Skeletal muscle satellite cell (primary cell): ENCODE results near the gene MOGAT1.

ENCODE experiments used
- H3K27me3 ChIP-seq: 2 replicates; pipeline ENCODE4 v1.7.0; 2013; ENCODE audit warnings: low read length; ENCODE audit not compliant: control insufficient read depth, insufficient read depth
- H3K36me3 ChIP-seq: 2 replicates; pipeline ENCODE4 v1.7.0; 2013; ENCODE audit warnings: mild to moderate bottlenecking, control low read depth, low read length; ENCODE audit not compliant: insufficient read depth
- H3K4me1 ChIP-seq: 2 replicates; pipeline ENCODE4 v1.7.0; 2013; ENCODE audit warnings: low read length; ENCODE audit not compliant: control insufficient read depth, insufficient read depth
- H3K4me2 ChIP-seq: 2 replicates; pipeline ENCODE4 v1.7.0; 2013; ENCODE audit warnings: mild to moderate bottlenecking, low read length
- H3K4me3 ChIP-seq: 2 replicates; pipeline ENCODE4 v1.7.0; 2013; ENCODE audit warnings: low read length
- H3K9ac ChIP-seq: 2 replicates; pipeline ENCODE4 v1.7.0; 2013; ENCODE audit warnings: mild to moderate bottlenecking, low read depth, low read length, moderate library complexity
- H3K9me3 ChIP-seq: replicated peaks from 2 replicates; pipeline ENCODE4 v1.7.0; 2013; ENCODE audit warnings: mild to moderate bottlenecking, control low read depth, low read length

Gene MOGAT1

GRCh38 chr2:222651718-222652418 lies 19.6 kb upstream of the MOGAT1 start:
- Histone ChIP-seq H3K4me2 (no peak overlapping the region), H3K36me3 (peaks cover 15% of the 10 kb centered on the region), H3K4me1 (peaks cover 8% of the 10 kb centered on the region), H3K27me3 (no peaks in the 10 kb centered on the region), H3K4me3 (no peak overlapping the region), H3K9ac (no peak overlapping the region), H3K9me3 (no peaks in the 10 kb centered on the region)

- Histone ChIP-seq H3K9me3 (no peaks in the 10 kb centered on the region), H3K4me3 (no peak overlapping the region), H3K9ac (no peak overlapping the region), H3K36me3 (peaks cover 9% of the 10 kb centered on the region), H3K4me1 (peaks cover 13% of the 10 kb centered on the region), H3K4me2 (no peak overlapping the region), H3K27me3 (no peaks in the 10 kb centered on the region)
Measured at GRCh38 chr2:222652491-222653255, 18.8 kb upstream of the MOGAT1 start.

- no peak overlapping the region for H3K4me3 ChIP-seq
- H3K36me3 ChIP-seq = peaks cover 3% of the 10 kb centered on the region
- no peaks in the 10 kb centered on the region for H3K27me3 ChIP-seq
- H3K4me1 ChIP-seq = peaks cover 13% of the 10 kb centered on the region
- H3K4me2 ChIP-seq = no peak overlapping the region
- H3K9me3 ChIP-seq = no peaks in the 10 kb centered on the region
- no peak overlapping the region for H3K9ac ChIP-seq
Measured at GRCh38 chr2:222653280-222653679, 18.2 kb upstream of the MOGAT1 start.

- no peaks in the 10 kb centered on the region for H3K27me3 ChIP-seq
- no peaks in the 10 kb centered on the region for H3K9me3 ChIP-seq
- peak within 1 kb of the TSS; percentile 94 for H3K9ac ChIP-seq
- peaks cover 13% of the 10 kb centered on the region for H3K4me1 ChIP-seq
- no peaks in the 10 kb centered on the region for H3K36me3 ChIP-seq
- H3K4me2 ChIP-seq = peak within 1 kb of the TSS; percentile 83
- H3K4me3 ChIP-seq = peak within 1 kb of the TSS; percentile 89
Measured at GRCh38 chr2:222655787-222656525, 15.5 kb upstream of the MOGAT1 start, which contains the start of gene FARSB. Gene FARSB (minus strand): TSS chr2:222656092. CDS start chr2:222656073, 19 bp downstream.

GRCh38 chr2:222656526-222657446 lies 14.7 kb upstream of the MOGAT1 start:
- Histone ChIP-seq H3K4me3 (peak overlapping the region; percentile 89), H3K9ac (peak overlapping the region; percentile 94), H3K9me3 (no peaks in the 10 kb centered on the region), H3K36me3 (no peaks in the 10 kb centered on the region), H3K4me1 (peaks cover 13% of the 10 kb centered on the region), H3K4me2 (peak overlapping the region; percentile 83), H3K27me3 (no peaks in the 10 kb centered on the region)

GRCh38 chr2:222663479-222663878 lies 8.0 kb upstream of the MOGAT1 start:
- Histone ChIP-seq H3K4me3 (no peak overlapping the region), H3K4me1 (no peaks in the 10 kb centered on the region), H3K27me3 (no peaks in the 10 kb centered on the region), H3K9ac (no peak overlapping the region), H3K36me3 (no peaks in the 10 kb centered on the region), H3K4me2 (no peak overlapping the region), H3K9me3 (no peaks in the 10 kb centered on the region)

GRCh38 chr2:222668494-222669154 lies 2.8 kb upstream of the MOGAT1 start:
- Histone ChIP-seq H3K9ac (no peak overlapping the region), H3K27me3 (peaks cover 16% of the 10 kb centered on the region), H3K36me3 (no peaks in the 10 kb centered on the region), H3K4me1 (peaks cover 6% of the 10 kb centered on the region), H3K4me3 (no peak overlapping the region), H3K9me3 (no peaks in the 10 kb centered on the region), H3K4me2 (no peak overlapping the region)

GRCh38 chr2:222669353-222669752 lies 2.1 kb upstream of the MOGAT1 start:
- H3K9me3 ChIP-seq = no peaks in the 10 kb centered on the region
- no peak overlapping the region for H3K4me2 ChIP-seq
- no peak overlapping the region for H3K4me3 ChIP-seq
- H3K36me3 ChIP-seq = no peaks in the 10 kb centered on the region
- H3K9ac ChIP-seq = no peak overlapping the region
- H3K27me3 ChIP-seq = peaks cover 17% of the 10 kb centered on the region
- H3K4me1 ChIP-seq = peaks cover 6% of the 10 kb centered on the region

GRCh38 chr2:222670191-222671038 lies 1.0 kb upstream of the MOGAT1 start:
- Histone ChIP-seq H3K4me3 (no peak overlapping the region), H3K9me3 (no peaks in the 10 kb centered on the region), H3K36me3 (no peaks in the 10 kb centered on the region), H3K4me2 (no peak overlapping the region), H3K4me1 (peaks cover 6% of the 10 kb centered on the region), H3K9ac (no peak overlapping the region), H3K27me3 (peaks cover 17% of the 10 kb centered on the region)

GRCh38 chr2:222672068-222672401 lies 577 bp downstream of the MOGAT1 start:
- H3K4me3 ChIP-seq = peak overlapping the region; percentile 67
- H3K9ac ChIP-seq = no peak overlapping the region
- H3K4me1 ChIP-seq = peaks cover 6% of the 10 kb centered on the region

More at GRCh38 chr2:222672068-222672401, 577 bp downstream of the MOGAT1 start:
- Histone ChIP-seq H3K36me3 (no peaks in the 10 kb centered on the region), H3K9me3 (no peaks in the 10 kb centered on the region), H3K4me2 (peak overlapping the region; percentile 86), H3K27me3 (peaks cover 19% of the 10 kb centered on the region)
